NB4 (cell line): Measurements from ENCODE around the gene MYOF.

Experiments used
- DNase-seq: peaks from one replicate; pipeline ENCODE4 v3.0.0; 2010; ENCODE audit warnings: low read depth
- H3K4me3 ChIP-seq: one replicate; pipeline ENCODE4 v1.5.1; 2011; ENCODE audit warnings: mild to moderate bottlenecking, low read depth, low read length, moderate library complexity
- CTCF ChIP-seq: IDR thresholded peaks from one replicate; pipeline ENCODE4 v1.5.1; 2012; ENCODE audit warnings: low read depth, low read length
- MAX ChIP-seq: IDR thresholded peaks from 2 replicates; pipeline ENCODE4 v1.6.1; 2011; ENCODE audit warnings: low read depth, low read length
- MYC ChIP-seq: IDR thresholded peaks from 2 replicates; pipeline ENCODE4 v1.6.1; 2011; ENCODE audit warnings: low read depth, low read length
- POLR2A ChIP-seq: IDR thresholded peaks from 2 replicates; pipeline ENCODE4 v1.6.1; 2011; ENCODE audit warnings: mild to moderate bottlenecking; ENCODE audit not compliant: insufficient read length; ENCODE audit errors: extremely low read depth

The MYOF gene

GRCh38 chr10:93482145-93482834, at the start of gene MYOF:
Gene MYOF (minus strand): TSS chr10:93482334. CDS start chr10:93482194, 140 bp downstream.
- peak within 1 kb of the TSS; percentile 83 for H3K4me3 ChIP-seq
- DNase-seq = peak; percentile 88
- TF ChIP-seq MYC (peak; percentile 37; the same call in 1 of the 2 replicates), CTCF (peak; percentile 50), MAX (peak; percentile 34; the same call in 1 of the 2 replicates), POLR2A (no peak)

- no peak overlapping the region for H3K4me3 ChIP-seq
- no peak for DNase-seq
- TF ChIP-seq POLR2A = no peak
- no peak for TF ChIP-seq MAX
- TF ChIP-seq CTCF = no peak
- TF ChIP-seq MYC = no peak
Measured at GRCh38 chr10:93518531-93518930, 36.4 kb upstream of the MYOF start.

GRCh38 chr10:93516006-93516380, 33.9 kb upstream of the MYOF start:
- TF ChIP-seq POLR2A = no peak
- TF ChIP-seq CTCF = no peak
- TF ChIP-seq MAX = no peak
- TF ChIP-seq MYC = no peak
- no peak for DNase-seq
- H3K4me3 ChIP-seq = no peak overlapping the region

- peak; percentile 18 for DNase-seq
- TF ChIP-seq MYC = no peak
- no peak for TF ChIP-seq MAX
- TF ChIP-seq CTCF = no peak
- TF ChIP-seq POLR2A = no peak
- H3K4me3 ChIP-seq = no peak overlapping the region
Measured at GRCh38 chr10:93515071-93516005, 33.2 kb upstream of the MYOF start.

- no peak for TF ChIP-seq POLR2A
- TF ChIP-seq MYC = no peak
- no peak overlapping the region for H3K4me3 ChIP-seq
- DNase-seq = no peak
Measured at GRCh38 chr10:93514521-93514920, 32.4 kb upstream of the MYOF start.

GRCh38 chr10:93513091-93513490, 31.0 kb upstream of the MYOF start:
- no peak overlapping the region for H3K4me3 ChIP-seq
- TF ChIP-seq MYC (no peak), POLR2A (no peak), MAX (no peak), CTCF (no peak)
- no peak for DNase-seq
